Limb (tissue), 2 donors: ENCODE data around the gene PTPRO.

Experiments
- DNase-seq, 2 donors: peaks; one replicate each; pipeline ENCODE4 v3.0.0-alpha.2; 2016; ENCODE audit errors: extremely low spot score in 2 of 2

Gene PTPRO

GRCh38 chr12:15525441-15525840 lies 203.1 kb downstream of the PTPRO start:
- no peak for DNase-seq

DNA sequence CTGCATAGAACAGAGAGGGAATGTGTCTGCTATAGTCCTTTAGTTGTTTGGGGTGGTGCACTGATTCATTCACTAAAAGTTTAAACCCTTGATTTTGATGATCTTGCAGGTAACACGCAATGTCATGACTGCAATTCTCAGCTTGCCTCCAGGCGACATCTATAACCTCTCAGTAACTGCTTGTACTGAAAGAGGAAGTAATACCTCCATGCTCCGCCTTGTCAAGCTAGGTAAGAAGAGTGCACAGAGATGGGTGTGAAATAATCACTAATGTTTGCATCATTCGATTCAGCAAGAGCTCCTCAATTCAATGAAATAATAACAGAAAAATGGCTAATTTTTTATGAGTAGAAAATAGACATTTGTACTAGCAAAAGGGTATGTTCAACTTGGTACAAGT lies 203.7 kb downstream of the PTPRO start:
- DNase-seq = no peak

GRCh38 chr12:15527201-15528080 lies 205.1 kb downstream of the PTPRO start:
- no peak for DNase-seq

GRCh38 chr12:15528666-15529065 lies 206.4 kb downstream of the PTPRO start:
- no peak for DNase-seq

DNA sequence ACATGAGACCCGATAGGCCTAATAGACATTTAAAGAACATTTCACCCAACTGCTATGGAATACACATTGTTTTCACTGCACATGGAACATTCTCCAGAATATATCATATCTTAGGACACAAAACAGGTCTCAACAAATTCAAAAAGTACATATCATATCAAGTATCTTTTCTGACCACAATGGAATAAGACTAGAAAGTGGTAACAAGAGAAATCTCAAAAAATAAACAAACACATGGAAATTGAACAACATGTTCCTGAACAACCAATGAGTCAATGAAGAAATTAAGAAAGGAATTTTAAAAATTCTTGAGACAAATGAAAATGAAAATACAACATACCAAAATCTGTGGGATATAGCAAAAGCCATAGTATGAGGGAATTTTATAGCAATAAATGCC lies 208.1 kb downstream of the PTPRO start:
- DNase-seq = no peak

DNA sequence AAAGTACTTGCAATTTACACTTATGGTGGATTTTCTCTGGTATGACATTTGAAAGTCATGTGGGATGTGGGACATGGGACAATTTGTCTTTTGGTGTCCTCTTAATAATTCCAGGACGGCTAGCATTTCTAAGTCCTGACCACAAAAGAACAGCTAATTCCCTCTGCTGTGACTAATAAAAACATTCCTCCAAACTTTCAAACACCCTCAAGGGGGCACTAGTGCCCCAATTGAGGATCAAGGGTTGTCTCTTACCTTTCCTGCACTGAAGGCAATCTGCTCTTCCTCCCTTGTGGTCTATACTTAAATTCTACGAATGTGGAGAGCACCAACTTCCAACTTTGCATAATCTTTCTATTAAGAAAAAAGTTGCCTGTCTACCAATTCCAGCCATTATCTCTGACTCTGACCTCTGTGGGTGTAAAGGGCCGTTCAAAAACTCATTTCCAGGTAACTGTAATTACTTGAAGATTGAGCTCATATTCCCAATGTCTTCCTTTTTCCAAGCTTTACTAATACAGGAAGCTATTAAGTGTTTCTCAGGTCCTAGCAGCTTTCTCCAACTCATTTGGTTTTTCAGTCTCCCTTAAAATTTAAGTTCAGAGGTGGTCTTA lies 210.2 kb downstream of the PTPRO start:
- DNase-seq = no peak

- DNase-seq = no peak
Observed at GRCh38 chr12:15534322-15534721, 212.0 kb downstream of the PTPRO start.

DNA sequence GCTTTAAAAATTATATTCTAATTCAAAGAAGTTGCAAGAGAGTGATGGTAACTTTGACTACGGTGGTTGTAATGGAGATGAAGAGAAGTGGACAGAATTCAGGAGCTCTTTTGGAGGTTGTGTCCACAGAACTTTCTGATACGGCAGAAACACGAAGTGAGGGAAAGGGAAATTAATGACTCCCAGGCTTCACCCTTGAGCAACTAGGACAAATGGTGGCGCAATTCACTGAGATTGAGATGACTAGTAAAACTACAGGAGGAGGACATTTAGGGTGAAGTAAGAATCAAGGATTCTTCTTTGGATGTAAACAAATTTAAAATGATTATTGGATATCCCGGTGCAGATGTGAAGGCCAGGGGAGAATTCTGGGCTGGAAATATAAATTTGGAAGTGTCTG lies 212.6 kb downstream of the PTPRO start:
- DNase-seq = no peak

GRCh38 chr12:15535352-15535781 lies 213.1 kb downstream of the PTPRO start:
- DNase-seq = no peak

DNA sequence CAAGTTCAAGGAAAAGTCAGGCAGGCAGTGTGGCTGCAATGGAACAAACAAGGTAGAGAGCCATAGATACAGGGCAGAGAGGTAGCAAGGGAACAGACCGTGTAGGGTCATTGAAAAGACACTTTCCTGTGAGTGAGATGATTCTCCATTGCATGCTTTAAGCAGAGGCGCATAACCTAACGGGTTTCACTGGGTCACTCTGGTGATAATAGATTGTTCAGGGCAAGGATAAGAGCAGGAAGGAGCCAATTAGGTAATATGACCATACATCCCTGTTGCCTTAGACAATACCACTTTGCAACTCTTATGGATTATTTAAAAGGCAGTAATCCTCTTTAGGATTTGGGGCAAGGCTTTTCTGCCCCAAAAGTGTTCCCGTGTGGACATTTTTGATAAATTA lies 214.1 kb downstream of the PTPRO start:
- no peak for DNase-seq

- no peak for DNase-seq
Observed at GRCh38 chr12:15538881-15539280, 216.6 kb downstream of the PTPRO start.

DNA sequence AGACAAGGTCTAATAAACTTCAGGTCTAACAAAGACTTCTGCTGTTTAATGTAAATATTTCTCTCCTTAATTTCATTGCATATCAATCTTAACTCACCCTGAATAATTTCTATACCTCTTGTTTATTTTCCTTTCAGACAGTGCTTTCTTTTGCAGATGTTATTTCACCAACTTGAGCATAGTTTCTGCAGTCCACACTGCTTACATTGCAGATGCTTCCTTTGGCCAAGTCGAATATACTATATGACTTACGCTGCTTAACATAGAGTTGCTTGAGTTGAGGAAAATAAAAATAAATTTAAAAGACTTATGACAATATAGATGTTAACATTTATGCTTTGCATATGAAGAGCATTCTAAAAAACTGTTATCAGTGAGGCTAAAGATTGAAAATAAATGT lies 217.7 kb downstream of the PTPRO start:
- no peak for DNase-seq

- DNase-seq = no peak
Observed at GRCh38 chr12:15540469-15540872, 218.2 kb downstream of the PTPRO start.

DNA sequence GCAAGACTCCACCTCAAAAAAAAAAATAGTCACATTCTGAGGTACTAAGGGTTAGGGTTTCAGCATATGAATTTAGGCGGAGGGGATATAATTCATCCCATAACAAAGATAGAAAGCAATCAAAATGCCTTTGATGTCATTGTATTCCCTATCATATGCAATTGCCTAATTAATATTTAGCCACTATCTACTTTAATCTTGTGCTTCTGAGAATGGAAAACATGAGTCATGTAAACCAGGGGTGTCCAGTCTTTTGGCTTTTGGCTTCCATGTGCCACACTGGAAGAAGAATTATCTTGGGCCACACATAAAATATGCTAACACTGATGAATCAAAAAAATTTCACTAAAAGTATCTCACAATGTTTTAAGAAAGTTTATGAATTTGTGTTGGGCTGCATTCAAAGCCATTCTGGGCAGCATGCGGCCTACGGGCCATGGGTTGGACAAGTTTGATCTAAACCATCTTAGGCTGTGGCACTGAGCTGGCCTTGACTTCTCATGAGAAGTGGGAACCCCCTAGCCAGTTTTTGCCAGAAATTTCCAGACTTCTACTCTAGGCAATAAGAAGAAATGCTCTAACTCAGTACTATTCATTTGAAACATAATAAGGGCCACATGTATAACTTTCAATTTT lies 219.8 kb downstream of the PTPRO start:
- no peak for DNase-seq

- no peak for DNase-seq
Observed at GRCh38 chr12:15543347-15543746, 221.0 kb downstream of the PTPRO start.

DNA sequence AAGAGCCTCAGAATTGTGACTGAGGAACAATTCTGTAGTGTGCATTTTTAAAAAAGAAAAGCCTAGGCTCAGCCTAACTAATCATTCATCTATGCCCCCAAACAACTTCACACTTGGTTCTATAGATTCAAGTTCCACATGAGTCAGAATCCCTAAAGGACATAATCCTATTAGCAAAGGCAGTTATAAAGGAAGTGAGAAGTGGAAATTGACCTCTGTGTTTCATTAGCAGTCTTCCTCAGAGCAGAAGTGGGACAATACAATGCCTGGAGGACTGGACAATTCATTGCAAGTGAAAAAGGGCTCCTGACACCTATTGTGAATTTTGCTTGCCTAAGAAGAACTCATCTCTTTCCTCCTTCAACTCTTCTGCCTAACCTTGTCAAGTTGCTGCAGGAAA lies 222.3 kb downstream of the PTPRO start:
- DNase-seq = no peak

- no peak for DNase-seq
Observed at GRCh38 chr12:15545334-15545733, 223.0 kb downstream of the PTPRO start.

GRCh38 chr12:15546102-15546701 lies 223.9 kb downstream of the PTPRO start:
- no peak for DNase-seq

GRCh38 chr12:15547063-15547462 lies 224.8 kb downstream of the PTPRO start:
- DNase-seq = no peak

- DNase-seq = no peak
Observed at GRCh38 chr12:15547691-15548090, 225.4 kb downstream of the PTPRO start.

GRCh38 chr12:15550793-15551192 lies 228.5 kb downstream of the PTPRO start:
- no peak for DNase-seq

DNA sequence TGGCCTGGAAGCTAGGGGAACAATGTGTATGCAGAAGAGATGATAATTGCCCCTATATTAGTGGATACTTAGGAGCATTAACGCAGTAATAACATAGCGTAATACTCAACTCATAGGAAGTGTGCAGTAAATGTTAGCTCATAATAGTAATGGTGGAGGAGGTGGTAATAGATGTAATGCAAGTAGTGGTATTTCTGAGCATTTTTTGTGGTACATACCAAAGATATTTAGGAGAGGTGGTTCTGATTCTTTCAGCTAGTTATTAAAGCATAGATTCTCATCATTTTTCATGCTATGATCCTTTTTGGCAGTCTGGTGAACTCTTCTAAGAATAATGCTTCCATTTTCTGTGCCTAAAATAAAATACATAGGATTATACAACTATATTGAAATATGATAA lies 233.1 kb downstream of the PTPRO start:
- no peak for DNase-seq
